ENCODE measurements around the gene RHBDD1.

DNA sequence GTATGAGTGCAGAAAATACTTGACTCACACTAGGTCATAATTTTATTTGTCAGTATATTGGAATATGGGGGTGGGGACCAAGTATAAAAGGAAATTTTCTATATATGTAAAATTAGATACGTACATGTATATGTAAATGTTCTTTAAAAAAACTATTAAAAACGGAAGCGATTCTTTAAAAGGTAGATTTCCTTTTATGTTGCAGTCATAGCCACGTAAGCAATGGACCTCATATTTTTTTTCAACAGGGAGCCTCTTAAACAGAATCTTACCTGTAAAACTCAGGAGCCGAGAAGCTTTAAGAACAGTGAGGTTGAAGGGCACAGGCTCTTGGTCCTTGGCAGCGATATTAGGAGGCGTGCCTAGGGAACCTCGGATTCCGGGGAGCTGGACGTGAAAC lies 3.3 kb downstream of the RHBDD1 start:
- TF ChIP-seq EZH2 (IDR thresholded peaks at IDR 0.05; ENCODE audit: insufficient read depth, poor library complexity, severe bottlenecking) = no peak
- TF ChIP-seq EZH2phosphoT487 (IDR thresholded peaks at IDR 0.05; ENCODE audit: insufficient read depth, low read depth) = no peak

Data from GM23248 (cell line).